Head of caudate nucleus (tissue), 42 donors: ENCODE measurements around the gene IGLL1.
"Not testable (repeated sequence)": the region's sequence is repeated elsewhere in the genome, so short reads cannot be mapped to it uniquely, and the experiment has no call there.

Experiments
- DNase-seq, 42 donors: peaks; one replicate each; pipeline versions ENCODE4 v3.0.0 to v3.0.0-alpha.2; 2020 to 2021; ENCODE audit warnings: mixed read lengths in 7 of 42
- intact Hi-C: fragments of 100-400 bp; cut with DNase I; formaldehyde crosslinking; loops from one replicate; pipeline ENCODE4 v1.15.0; 2022

The IGLL1 gene

DNA sequence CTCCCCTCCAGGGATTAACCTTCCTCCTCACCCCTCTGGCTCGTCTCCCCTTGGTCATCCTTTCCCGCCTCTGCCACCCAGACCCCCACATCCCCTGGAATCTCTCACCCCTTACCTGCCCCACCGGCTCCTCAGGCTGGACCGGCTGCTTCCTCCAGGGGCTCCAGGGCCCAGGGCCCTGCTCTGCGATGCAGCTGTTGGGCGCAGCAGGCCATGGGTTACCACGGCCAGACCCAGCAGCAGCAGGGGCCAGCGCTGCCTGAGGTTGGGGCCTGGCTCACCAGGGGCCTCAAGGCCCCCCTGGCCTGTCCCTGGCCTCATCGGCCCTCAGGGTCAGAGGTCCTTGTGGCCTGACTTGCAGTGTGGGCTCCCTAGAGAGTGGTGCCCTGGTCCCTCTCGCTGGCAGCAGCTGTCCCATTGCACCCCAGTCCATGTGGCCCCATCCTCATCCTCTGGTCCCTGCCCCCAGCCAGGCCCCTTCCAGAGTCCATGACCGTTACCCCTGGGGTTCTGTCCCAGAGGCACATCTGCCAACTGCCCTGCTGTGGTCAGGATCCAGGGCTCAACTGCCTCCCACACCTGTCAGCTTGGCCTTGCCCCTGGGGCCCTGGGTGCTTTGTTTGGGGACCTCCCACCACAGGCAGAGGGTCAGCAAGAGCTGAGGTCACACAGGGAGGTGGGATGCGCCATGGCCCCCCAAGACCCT is at the start of gene IGLL1:
IGLL1 (minus strand) TSS at position 421 of the 706 bp plus-strand sequence; CDS start at position 321, 100 bp downstream.
- intact Hi-C loops = no loop called here
- DNase-seq = no peak

DNA sequence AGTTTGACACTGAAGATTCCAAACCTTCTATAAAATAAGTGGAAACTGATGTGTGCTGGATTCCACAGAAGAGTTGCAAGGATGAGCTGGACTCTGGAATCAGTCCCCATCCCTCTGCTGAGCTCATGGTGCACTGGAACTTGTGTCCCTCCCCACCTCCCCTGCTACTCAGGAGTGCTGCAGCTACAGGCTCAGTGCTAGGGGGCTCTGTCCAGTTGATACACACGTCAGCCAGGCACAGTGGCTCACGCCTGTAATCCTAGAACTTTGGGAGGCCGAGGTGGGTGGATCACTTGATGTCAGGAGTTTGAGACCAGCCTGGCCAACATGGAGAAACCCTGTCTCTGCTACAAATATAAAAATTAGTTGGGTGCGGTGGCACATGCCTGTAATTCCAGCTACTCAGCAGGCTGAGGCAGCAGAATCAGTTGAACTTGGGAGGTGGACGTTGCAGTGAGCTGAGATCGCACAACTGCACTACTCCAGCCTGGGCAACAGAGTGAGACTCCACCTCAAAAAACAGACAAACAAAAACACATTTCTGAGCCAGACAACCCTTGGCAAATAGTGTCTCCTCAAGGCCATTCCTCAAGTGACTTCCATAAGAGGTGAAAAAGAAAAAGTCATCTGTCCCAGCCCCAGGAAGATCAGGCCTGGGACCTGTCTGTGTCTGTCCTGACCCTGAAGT is 48.1 kb upstream of the IGLL1 start:
- intact Hi-C loops, DNase-seq: not testable (repeated sequence)

DNA sequence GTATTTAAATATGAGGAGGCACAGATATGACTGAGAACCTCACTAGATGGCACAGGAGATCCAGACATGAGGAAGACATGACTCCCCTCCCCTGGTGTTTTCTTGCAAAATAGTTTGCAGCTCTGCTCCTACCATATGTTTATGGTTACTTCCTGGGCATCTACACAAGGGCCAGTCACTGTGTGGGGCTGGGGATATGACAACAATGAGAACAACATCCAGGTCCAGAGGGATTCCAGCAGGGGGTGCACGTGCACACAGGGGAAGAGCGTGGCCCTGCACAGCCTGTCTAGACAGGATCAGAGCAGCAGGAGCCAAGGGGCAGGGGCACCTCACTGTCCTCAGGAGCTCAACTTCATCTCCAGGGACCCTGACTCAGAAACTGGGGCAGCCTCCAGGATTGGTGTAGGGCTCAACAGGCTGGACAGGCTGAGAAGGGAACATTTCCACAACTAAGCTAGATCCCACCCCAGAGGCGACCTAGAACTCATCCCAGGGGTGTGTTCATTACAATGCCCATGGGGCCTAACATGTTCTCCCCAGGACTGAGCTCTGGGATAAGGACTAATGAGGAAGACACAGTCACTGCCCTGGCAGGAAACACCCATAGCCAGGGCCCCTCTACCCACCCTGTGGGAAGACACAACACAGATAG is 47.4 kb upstream of the IGLL1 start:
- intact Hi-C loops = not testable (repeated sequence)
- DNase-seq = peak in 8 of 42 donors; percentile 8 to 49 (median 20)

DNA sequence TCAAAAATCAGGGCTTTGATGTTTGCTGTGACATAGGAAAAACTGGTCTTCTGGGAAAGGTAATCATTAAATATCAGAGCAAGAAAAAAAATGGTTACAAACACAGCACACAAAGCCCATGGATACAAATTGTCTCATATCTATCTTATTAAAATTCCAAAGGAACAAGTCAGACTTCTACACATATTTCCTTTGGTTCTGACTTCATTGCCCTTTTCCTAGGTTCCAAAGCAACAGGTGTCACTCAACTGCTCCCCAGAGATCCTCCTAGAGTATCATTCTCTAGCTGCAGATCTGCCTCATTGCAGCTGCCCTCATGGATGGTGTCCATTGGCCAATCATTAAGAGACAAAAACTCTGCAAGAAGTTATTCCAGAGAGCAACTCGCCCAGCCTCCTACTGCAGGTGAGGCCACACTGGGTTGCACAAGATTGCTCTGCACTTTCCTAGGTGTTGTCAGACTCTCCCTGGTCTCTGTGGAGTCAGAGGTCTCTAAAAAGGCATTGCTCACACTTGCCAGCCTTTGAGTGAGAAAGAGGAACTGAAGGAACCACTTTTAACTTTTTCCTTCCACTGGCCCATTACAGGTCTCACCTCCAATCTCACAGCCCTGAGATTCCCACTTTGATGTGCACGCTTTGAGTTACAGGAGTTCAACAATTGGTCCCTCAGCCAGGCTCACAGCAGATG is 46.3 kb upstream of the IGLL1 start:
- no peak for DNase-seq
- intact Hi-C loops = no loop called here

DNA sequence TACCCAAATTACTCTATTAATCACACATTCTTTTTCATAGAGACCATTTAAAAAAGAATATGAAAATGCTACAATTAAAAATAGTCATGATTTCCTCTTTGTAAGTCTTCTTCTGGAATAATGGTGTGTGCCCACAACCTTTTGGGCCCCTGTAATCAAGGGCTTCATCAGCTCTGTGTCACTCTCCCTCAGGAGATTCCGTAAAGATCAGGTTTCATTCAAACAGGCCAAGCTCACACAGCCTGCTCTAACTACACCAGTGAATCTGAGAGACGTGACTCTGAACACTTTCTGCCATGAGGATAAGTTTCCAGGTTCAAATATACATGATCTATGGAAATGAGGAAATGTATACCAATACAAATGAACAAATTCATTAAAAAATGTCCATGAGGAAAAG is 42.5 kb upstream of the IGLL1 start:
- no peak for DNase-seq
- intact Hi-C loops = no loop called here

DNA sequence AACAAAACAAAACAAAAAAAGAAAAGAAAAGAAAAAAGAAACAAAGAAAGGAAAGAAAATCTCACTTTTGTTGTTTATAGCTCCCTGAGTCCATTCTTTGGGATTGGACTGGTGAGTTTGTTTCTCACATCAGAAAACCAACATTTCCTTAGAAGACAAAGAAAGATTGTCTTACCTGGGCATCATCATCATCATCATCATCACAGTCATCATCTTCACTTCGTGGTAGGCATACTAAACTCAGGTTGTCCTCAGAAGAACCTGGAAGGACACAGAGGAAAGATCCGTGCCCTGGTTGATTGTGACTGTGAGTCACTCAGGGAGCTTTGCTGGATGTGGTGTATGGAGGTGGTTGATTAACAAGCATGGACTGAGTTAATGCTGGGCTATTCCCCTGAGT is 41.8 kb upstream of the IGLL1 start:
- intact Hi-C loops, DNase-seq: not testable (repeated sequence)

DNA sequence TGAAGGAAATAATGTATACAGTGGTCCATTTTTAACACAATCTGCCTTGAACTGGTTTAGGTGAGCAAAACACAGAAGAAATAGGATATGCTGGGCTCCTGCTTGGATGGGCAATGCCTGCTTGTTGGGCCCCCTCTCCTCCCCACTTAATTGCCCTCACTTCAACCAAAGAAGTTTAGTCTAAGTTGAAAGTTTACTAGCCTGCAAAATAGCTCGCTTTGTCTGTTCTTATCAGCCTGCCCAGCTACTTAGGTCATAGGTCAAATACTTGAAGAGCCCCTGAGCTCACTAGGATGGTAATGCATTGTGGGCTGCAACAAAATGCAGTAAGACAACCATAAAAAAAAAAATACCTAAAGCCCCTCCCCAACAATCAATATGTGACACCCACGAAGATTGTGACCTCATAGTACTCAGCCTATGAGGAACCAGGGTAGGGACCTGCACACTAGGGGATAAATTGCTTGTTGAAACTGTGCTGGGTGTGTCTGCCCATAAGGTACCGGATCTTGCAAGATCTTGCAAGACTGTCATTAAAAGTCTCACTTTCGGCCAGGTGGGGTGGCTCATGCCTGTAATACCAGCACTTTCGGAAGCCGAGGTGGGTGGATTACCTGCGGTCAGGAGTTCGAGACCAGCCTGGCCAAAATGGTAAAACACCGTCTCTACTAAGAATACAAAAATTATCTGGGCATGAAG is 41.1 kb upstream of the IGLL1 start:
- peak in 1 of 42 donors; percentile 1 for DNase-seq

GRCh38 chr22:23613193-23613972 is 33.3 kb upstream of the IGLL1 start:
- intact Hi-C loops = no loop called here
- peak in 8 of 42 donors; percentile 3 to 43 (median 16) for DNase-seq

More for the DNA sequence above, 41.1 kb upstream of the IGLL1 start:
- intact Hi-C loops = no loop called here

DNA sequence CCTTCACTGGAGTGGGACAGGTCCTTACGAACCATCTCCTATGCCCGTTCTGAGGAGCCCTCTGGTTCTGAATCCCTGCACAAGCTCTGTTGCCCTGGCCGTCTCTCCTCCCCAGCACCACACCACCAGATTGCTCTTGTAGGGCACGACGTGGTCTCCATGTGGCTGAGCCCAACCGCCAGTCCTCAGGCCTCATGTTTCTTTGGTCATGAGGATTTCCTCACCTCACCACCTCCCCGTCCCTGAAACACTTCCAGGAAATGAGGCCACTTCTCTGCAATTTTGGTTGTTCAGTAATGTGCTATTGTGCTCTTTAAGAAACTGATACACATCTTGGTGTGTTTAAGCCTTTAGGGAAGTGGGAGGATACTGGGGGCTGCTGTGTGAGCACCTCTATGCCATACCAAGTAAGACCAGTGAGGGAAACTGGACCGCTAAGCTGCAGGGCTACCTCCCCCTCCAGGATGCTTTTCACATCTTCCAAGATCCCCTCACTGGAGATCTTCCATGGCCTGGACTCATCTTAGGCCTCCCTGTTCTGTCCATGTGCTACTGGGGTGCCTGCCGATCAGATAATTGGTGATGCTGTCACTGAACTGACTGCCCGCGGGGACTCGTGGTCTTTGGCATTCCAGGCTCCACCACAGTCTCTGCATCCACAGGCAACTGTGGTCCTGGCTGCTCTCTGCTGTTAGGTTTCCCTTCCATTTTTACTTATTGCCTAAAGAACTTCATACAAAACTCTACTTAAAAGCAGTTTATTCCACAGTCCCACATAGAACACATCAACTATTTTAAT is 30.1 kb upstream of the IGLL1 start:
- intact Hi-C loops = no loop called here
- DNase-seq = no peak

DNA sequence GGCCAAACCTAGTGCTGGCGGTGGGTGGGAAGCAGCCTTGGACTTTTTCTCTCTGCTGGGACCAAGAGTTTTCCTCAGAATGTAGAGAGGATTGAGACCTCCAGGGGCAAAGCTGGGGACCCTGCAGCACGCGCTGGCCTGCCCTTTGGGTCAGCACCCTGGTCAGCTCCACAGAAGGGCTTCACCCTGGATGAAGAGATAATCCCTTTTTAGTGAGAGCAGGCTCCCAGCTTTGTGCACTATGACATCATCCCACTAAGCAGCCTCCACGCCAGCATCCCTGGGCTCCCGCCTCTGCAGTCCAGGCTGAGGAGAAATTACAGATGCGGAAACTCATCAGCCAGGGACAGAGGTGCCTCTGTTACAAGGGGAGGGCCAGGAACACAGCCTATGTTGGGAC is 28.5 kb upstream of the IGLL1 start:
- no peak for DNase-seq
- intact Hi-C loops = no loop called here

DNA sequence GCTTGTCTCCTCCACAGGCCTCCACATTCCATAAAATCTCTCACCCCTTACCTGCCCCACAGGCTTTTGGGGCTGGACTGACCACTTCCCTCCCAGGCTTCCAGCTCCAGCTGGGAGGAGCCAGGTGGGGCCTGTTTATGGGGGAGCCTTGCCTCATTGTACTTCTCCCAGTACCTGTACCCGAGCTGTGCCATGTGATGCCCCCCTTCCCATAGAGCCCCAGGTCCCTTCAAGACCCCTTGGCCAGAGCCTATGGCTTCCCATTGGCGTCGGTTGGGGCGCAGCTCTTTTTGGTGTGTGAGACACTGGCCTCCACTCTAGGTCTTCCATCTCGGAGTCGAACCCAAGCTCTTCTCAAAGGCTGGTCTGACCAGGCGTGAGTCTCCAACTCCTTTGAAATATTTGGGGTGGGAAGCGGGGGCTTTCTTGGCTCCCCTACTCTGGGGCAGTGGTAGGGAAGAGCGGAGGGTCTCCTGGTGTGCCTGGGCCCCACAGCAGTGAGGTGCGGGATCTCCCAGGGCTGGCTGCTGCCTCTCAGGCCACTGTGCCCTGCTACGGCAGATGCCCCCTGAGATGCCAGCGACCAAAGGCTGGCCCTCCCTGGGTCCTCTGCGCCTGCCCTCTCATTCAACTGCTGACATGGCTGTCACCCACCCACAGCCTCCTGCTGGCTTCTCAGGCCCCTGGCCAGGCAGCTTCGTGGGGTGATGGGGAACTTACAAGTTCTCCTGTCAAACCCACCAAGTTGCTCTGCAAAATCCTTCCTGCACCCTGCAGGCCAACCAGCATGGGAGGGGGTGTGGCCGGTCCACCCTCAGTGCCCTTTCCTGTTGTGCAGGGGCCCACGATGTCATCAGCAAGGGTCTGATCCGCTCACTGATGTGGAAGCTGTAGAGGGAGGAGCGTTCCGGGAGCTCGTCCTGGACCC is 26.4 kb upstream of the IGLL1 start:
- no peak for DNase-seq
- intact Hi-C loops = no loop called here

DNA sequence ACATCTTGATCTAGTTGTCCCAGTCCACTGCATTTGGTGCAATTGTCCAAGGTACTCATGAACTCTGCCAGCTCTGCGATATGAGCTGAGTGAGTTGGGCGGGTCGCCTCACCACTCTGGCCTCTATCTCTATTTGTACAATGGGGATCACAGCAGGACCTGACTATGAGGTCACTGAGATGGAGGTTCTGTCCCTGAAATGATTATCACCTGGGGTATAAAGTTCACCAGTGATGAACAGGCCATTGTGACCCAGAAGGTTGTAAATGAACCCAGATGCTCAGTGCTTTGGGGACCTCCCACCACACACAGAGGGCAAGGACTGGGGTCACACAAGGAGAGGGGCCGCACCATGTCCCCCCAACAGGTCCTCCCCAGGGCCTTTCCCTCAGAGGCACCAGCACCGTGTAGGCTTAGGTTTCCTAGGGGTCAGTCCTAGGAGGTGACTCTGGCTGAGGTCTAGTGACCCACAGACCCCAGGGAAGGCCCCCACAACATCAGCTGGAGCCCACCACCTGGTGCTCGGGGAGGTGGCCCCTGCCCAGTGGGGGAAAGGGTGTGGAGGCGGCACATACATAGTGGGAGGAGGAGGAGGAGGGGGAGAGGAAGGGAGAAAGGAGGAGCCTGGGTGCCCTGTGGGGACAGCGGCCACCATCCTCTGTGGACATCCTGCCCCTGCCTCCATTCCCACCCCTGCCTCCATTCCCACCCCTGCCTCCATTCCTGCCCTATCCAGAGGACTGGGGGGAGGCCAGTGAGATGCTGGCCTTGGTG is 25.0 kb upstream of the IGLL1 start:
- DNase-seq = peak in 1 of 42 donors; percentile 0
- intact Hi-C loops = no loop called here

GRCh38 chr22:23603266-23603665 is 23.2 kb upstream of the IGLL1 start:
- intact Hi-C loops = no loop called here
- peak in 1 of 42 donors; percentile 3 for DNase-seq

DNA sequence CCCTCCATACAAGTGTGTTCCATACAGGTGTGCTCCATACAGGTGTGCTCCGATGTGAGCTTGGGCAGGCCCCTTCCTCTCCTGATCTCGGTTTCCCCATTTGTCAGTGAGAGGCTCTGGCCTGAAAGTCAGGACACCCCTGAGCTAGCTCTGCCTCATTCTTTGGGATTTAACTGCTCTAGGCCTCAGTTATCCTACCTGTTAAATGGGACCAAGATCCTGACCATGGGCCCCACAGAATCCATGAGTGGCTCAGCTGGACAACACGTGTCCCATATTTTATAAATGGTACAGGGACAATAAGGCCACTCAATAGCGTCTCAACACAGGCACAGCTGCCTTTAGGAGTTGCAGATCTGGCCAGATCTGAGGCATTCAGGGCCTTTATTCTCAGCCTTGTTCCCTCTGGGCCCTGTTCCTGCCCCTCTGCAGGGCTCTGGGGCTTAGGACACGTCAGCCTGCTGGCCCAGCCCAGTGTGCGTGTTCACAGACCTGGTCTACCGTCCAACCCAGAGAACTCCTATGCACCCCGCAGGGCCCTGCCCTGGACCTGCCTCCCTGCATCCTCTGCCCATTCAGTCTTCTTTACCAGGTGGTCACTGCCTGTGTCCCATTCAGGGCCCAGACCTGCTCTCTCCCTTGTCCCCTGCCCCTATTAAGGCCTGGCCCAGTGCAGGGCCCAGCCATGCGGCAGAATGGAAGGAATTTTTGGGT is 18.9 kb upstream of the IGLL1 start:
- DNase-seq = peak in 1 of 42 donors; percentile 7
- intact Hi-C loops = no loop called here
